Measurements from ENCODE around the gene DCTN4. TPM values are rescaled to one million over a fixed set of nuclear protein-coding genes. Genes with fewer than 3 reads are reported as not detected.

The DCTN4 gene
- total RNA-seq, 1 donor from 2014 or later, result 63.9 TPM

DNA sequence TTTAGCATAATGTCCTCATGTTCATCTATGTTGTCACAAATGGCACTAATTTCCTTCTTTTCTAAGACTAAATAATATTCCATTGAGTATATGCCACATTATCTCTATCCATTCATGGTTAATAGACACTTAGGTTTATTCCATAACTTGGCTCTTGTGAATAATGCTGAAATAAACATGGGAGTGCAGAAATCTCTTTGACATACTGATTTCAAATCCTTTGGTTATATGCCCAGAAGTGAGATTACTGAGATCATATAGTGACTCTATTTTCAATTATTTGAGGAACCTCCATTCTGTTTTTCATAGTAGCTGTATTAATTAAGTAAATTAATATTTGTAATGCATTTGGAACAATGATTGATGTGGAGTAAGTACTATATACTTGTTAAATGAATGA is 32.7 kb upstream of the DCTN4 start:
- Mint-ChIP-seq H3K9me3 (no peaks in the 10 kb centered on the region), H3K36me3 (peaks cover 3% of the 10 kb centered on the region), H3K27ac (no peak overlapping the region), H3K4me3 (no peak overlapping the region), H3K27me3 (no peaks in the 10 kb centered on the region), H3K4me1 (ENCODE audit: unreplicated experiment) (no peaks in the 10 kb centered on the region)
- TF ChIP-seq, protein P1, sequence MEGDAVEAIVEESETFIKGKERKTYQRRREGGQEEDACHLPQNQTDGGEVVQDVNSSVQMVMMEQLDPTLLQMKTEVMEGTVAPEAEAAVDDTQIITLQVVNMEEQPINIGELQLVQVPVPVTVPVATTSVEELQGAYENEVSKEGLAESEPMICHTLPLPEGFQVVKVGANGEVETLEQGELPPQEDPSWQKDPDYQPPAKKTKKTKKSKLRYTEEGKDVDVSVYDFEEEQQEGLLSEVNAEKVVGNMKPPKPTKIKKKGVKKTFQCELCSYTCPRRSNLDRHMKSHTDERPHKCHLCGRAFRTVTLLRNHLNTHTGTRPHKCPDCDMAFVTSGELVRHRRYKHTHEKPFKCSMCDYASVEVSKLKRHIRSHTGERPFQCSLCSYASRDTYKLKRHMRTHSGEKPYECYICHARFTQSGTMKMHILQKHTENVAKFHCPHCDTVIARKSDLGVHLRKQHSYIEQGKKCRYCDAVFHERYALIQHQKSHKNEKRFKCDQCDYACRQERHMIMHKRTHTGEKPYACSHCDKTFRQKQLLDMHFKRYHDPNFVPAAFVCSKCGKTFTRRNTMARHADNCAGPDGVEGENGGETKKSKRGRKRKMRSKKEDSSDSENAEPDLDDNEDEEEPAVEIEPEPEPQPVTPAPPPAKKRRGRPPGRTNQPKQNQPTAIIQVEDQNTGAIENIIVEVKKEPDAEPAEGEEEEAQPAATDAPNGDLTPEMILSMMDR (conservative IDR thresholded peaks at IDR 0.05), result no peak
- DNase-seq (ENCODE audit: extremely low spot score, unreplicated experiment), result no peak

DNA sequence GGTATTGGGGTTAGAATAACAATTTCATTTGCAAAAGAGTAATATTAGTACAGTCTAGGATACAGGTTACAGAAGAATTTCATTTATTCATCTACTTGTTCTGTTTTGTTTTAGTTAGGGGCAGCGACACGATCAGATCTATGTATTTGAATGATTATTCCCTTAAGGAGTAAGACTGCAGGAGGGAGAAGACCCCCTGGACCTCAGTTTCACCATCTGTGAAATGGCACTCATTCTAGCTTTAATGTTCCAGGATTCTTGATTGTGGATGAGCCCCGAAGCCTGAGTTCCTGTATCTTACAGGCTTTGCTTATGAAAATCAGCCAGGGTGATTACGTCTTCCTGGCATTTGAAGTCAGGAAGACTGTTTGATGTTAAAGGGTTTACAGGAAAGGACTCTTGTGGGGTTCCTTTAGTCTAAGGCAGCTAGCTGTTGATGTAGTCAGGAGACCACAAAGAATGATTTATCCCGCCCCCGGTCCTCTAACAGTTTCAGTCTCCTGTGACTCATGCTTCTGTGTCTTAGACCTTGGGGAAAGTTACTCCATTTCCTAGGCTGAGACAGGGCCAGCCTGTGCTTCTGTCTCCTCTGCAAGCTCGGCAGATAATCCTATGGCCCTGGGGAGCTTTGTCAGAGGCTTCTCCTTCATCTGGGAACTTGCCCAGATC is 31.3 kb upstream of the DCTN4 start:
- Mint-ChIP-seq H3K9me3 (no peaks in the 10 kb centered on the region), H3K27me3 (no peaks in the 10 kb centered on the region), H3K36me3 (peaks cover 7% of the 10 kb centered on the region), H3K4me1 (ENCODE audit: unreplicated experiment) (no peaks in the 10 kb centered on the region), H3K4me3 (no peak overlapping the region), H3K27ac (no peak overlapping the region)
- no peak for DNase-seq (ENCODE audit: extremely low spot score, unreplicated experiment)
- TF ChIP-seq, protein P1 (conservative IDR thresholded peaks at IDR 0.05), result no peak

DNA sequence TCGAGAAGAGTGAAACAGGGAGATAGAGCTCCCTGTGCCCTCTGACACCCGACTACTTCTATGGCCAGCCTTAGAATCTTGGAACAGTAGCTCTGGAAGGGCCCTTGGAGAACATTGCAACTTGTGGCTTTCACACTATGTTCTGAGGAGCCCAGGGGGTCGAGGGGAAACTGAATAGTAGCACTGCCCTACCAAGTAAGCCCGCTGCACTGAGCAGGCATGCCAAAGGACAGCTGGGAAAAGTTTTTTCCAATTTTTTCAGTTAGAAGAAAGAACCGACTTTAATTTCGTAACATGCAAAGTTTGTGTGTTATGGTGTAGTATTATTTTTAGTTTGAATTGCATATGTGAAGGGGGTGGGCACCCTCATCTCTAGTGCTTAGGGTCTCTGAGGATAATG is 30.6 kb upstream of the DCTN4 start:
- H3K4me3 Mint-ChIP-seq, result no peak overlapping the region
- TF ChIP-seq, protein P1 (conservative IDR thresholded peaks at IDR 0.05), result no peak
- H3K9me3 Mint-ChIP-seq, result no peaks in the 10 kb centered on the region
- no peaks in the 10 kb centered on the region for H3K27me3 Mint-ChIP-seq
- H3K4me1 Mint-ChIP-seq (ENCODE audit: unreplicated experiment), result peaks cover under 1% of the 10 kb centered on the region
- no peak overlapping the region for H3K27ac Mint-ChIP-seq
- peaks cover 7% of the 10 kb centered on the region for H3K36me3 Mint-ChIP-seq
- DNase-seq (ENCODE audit: extremely low spot score, unreplicated experiment), result no peak

DNA sequence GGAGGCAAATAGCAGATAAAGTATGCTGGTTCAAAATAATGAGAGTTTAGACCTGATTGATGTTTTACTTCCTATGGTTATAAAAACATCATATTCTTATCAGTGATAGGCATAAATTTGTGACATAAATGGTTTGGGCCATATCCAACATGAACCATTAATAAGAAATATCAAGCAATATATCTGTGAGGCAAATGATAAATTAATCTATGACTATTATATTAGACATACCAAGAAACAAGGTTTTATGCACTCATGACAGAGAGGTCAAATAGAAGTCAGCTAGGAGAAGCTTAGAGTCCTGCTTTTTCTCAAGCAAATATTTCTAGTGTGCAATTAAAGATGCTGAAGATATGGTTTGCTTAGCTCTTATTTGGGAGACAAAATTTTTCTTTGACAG is 30.2 kb upstream of the DCTN4 start:
- Mint-ChIP-seq H3K27ac (no peak overlapping the region), H3K4me3 (no peak overlapping the region), H3K4me1 (ENCODE audit: unreplicated experiment) (peaks cover 3% of the 10 kb centered on the region), H3K9me3 (no peaks in the 10 kb centered on the region), H3K27me3 (no peaks in the 10 kb centered on the region), H3K36me3 (peaks cover 9% of the 10 kb centered on the region)
- DNase-seq (ENCODE audit: extremely low spot score, unreplicated experiment), result no peak
- TF ChIP-seq, protein P1 (conservative IDR thresholded peaks at IDR 0.05), result no peak

DNA sequence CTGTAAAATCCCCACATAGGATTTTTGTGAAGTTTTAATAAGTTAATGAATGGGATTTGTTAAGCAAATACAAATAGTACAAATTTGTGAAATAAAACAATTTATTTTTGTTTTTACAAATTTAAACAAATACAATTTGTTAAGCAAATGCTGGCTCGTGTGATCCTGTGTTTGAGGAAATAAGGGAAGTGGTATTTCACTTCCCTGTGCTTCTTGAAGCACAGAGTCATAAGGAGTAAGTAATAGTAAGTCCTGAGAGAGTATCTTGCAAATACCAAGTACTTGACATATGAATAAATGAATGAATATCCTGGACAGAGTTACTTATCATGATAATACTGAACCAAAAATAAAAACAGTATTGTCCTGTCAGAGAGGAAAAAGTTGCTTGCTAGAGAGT is 28.8 kb upstream of the DCTN4 start:
- Mint-ChIP-seq H3K27ac (no peak overlapping the region), H3K27me3 (no peaks in the 10 kb centered on the region), H3K4me1 (ENCODE audit: unreplicated experiment) (peaks cover 3% of the 10 kb centered on the region), H3K4me3 (no peak overlapping the region), H3K9me3 (no peaks in the 10 kb centered on the region), H3K36me3 (peaks cover 9% of the 10 kb centered on the region)
- TF ChIP-seq, protein P1 (conservative IDR thresholded peaks at IDR 0.05), result no peak
- DNase-seq (ENCODE audit: extremely low spot score, unreplicated experiment), result no peak

Data from type B pancreatic cell (in vitro differentiated cells).